ENCODE results near the gene CUX1. TPM values are rescaled to one million over a fixed set of nuclear protein-coding genes. Genes with fewer than 3 reads are reported as not detected.

The CUX1 gene
- total RNA-seq, 1 donor from 2014 or later, result 40.5 TPM

- no peak for DNase-seq (ENCODE audit: low read depth)
Observed at GRCh38 chr7:101911800-101912715, 94.6 kb downstream of the CUX1 start.

GRCh38 chr7:101912716-101913110, 95.3 kb downstream of the CUX1 start:
- Histone ChIP-seq H3K27me3 (ENCODE audit: control insufficient read depth, insufficient read depth, low read length) (no peaks in the 10 kb centered on the region), H3K4me3 (ENCODE audit: low read depth, low read length) (no peak overlapping the region), H3K36me3 (ENCODE audit: control insufficient read depth, insufficient read depth, low read length) (peaks cover 5% of the 10 kb centered on the region)
- DNase-seq (ENCODE audit: low read depth), result no peak
- TF ChIP-seq CTCF (IDR thresholded peaks at IDR 0.05; ENCODE audit: insufficient read depth, low read length, severe bottlenecking), result no peak
- no peak for FAIRE-seq

More at GRCh38 chr7:101911800-101912715, 94.6 kb downstream of the CUX1 start:
- no peak for TF ChIP-seq CTCF (IDR thresholded peaks at IDR 0.05; ENCODE audit: insufficient read depth, low read length, severe bottlenecking)
- H3K27me3 ChIP-seq (ENCODE audit: control insufficient read depth, insufficient read depth, low read length), result no peaks in the 10 kb centered on the region
- FAIRE-seq, result no peak
- peaks cover 5% of the 10 kb centered on the region for H3K36me3 ChIP-seq (ENCODE audit: control insufficient read depth, insufficient read depth, low read length)
- no peak overlapping the region for H3K4me3 ChIP-seq (ENCODE audit: low read depth, low read length)

GRCh38 chr7:101913247-101913721, 95.9 kb downstream of the CUX1 start:
- FAIRE-seq, result no peak
- no peak for TF ChIP-seq CTCF (IDR thresholded peaks at IDR 0.05; ENCODE audit: insufficient read depth, low read length, severe bottlenecking)
- DNase-seq (ENCODE audit: low read depth), result no peak
- H3K4me3 ChIP-seq (ENCODE audit: low read depth, low read length), result no peak overlapping the region
- H3K36me3 ChIP-seq (ENCODE audit: control insufficient read depth, insufficient read depth, low read length), result peaks cover 8% of the 10 kb centered on the region
- no peaks in the 10 kb centered on the region for H3K27me3 ChIP-seq (ENCODE audit: control insufficient read depth, insufficient read depth, low read length)

GRCh38 chr7:101913851-101914250, 96.4 kb downstream of the CUX1 start:
- FAIRE-seq (no peak), DNase-seq (ENCODE audit: low read depth) (no peak)
- Histone ChIP-seq H3K4me3 (ENCODE audit: low read depth, low read length) (no peak overlapping the region), H3K27me3 (ENCODE audit: control insufficient read depth, insufficient read depth, low read length) (no peaks in the 10 kb centered on the region), H3K36me3 (ENCODE audit: control insufficient read depth, insufficient read depth, low read length) (peaks cover 10% of the 10 kb centered on the region)
- TF ChIP-seq CTCF (IDR thresholded peaks at IDR 0.05; ENCODE audit: insufficient read depth, low read length, severe bottlenecking), result no peak

- Histone ChIP-seq H3K4me3 (ENCODE audit: low read depth, low read length) (no peak overlapping the region), H3K36me3 (ENCODE audit: control insufficient read depth, insufficient read depth, low read length) (peaks cover 13% of the 10 kb centered on the region), H3K27me3 (ENCODE audit: control insufficient read depth, insufficient read depth, low read length) (no peaks in the 10 kb centered on the region)
- DNase-seq (ENCODE audit: low read depth), result no peak
- no peak for TF ChIP-seq CTCF (IDR thresholded peaks at IDR 0.05; ENCODE audit: insufficient read depth, low read length, severe bottlenecking)
- FAIRE-seq, result no peak
Observed at GRCh38 chr7:101915000-101915399, 97.6 kb downstream of the CUX1 start.
